Right lobe of liver (tissue), 6 donors: Measurements from ENCODE around the gene HHIP. TPM values are rescaled to one million over a fixed set of nuclear protein-coding genes. Genes with fewer than 3 reads are reported as not detected.

Experiments
- ATAC-seq, 4 donors: fragments of 200-7000 bp; cut with Tn5 transposase; one replicate each; pipeline ENCODE4 v1.9.1; 2020; ENCODE audit warnings: mild to moderate bottlenecking in 4 of 4, moderate library complexity in 4 of 4
- DNase-seq, 3 donors: peaks; one replicate each; pipeline ENCODE4 v3.0.0-alpha.2; 2020
- H3K27ac ChIP-seq, 3 donors: fragments of 200-600 bp; one replicate each; pipeline ENCODE4 v1.8.0; 2022
- H3K27me3 ChIP-seq, 2 donors: fragments of 200-600 bp; one replicate each; pipeline ENCODE4 v1.8.0; 2022
- H3K36me3 ChIP-seq, 4 donors: fragments of 200-600 bp; sonication (generic) in 1 of 4; one replicate each; pipeline versions ENCODE4 v1.5.1 to v1.8.0; 2017 to 2022; ENCODE audit warnings: control low read depth in 1 of 4
- H3K4me1 ChIP-seq, 4 donors: fragments of 200-600 bp; sonication (generic) in 1 of 4; one replicate each; pipeline versions ENCODE4 v1.5.1 to v1.8.0; 2017 to 2022; ENCODE audit warnings: control low read depth in 1 of 4
- H3K4me3 ChIP-seq, 3 donors: fragments of 200-600 bp; one replicate each; pipeline ENCODE4 v1.8.0; 2022
- H3K9me3 ChIP-seq, 4 donors: fragments of 200-600 bp; sonication (generic) in 1 of 4; one replicate each; pipeline versions ENCODE4 v1.5.1 to v1.8.0; 2017 to 2022; ENCODE audit warnings: control low read depth in 1 of 4
- CTCF ChIP-seq, 4 donors: fragments of 200-600 bp in 3 of 4; fragments of 450-650 bp in 1 of 4; IDR thresholded peaks; one replicate each; pipeline versions ENCODE4 v1.5.1 to v1.8.0; 2016 to 2022; ENCODE audit warnings: antibody characterized with exemption in 4 of 4, mild to moderate bottlenecking in 2 of 4
- POLR2A ChIP-seq: fragments of 450-650 bp; IDR thresholded peaks from one replicate; pipeline ENCODE4 v1.6.1; 2017; ENCODE audit warnings: antibody characterized with exemption, mild to moderate bottlenecking
- WGBS: methylation state at CpG from one replicate; pipeline ENCODE4 v1.1.6; 2018; ENCODE audit warnings: low coverage, low lambda C conversion rate; ENCODE audit not compliant: insufficient coverage; ENCODE audit errors: missing lambda C conversion rate; 5-methylcytosine and 5-hydroxymethylcytosine counted together
- intact Hi-C, 2 donors: fragments of 100-400 bp; cut with DNase I; formaldehyde crosslinking; loops; one replicate each; pipeline versions ENCODE4 v1.11.2 to v1.14.1; 2022
- total RNA-seq, 6 experiments: library from RNA; depleted of rRNA in 2 of 6; stranded (reverse); fragments of >200 nt in 2 of 6; fragmentation: NEBNext Ultra II Directional in 3 of 6; extraction: Animal tissue kit (Norgen Biotek cat#: 25700) in 3 of 6; gene quantifications; one replicate each; pipeline versions ENCODE4 v1.1.0 to v1.2.4, GENCODE V29; 2016 to 2023
- donor health status: DM: no; HTN: yes; CAD: no.
- donor health status: DM: no; HTN: no; CAD: no.
- donor health status: DM: no; HTN: no; CAD: no.
- donor health status: DM: no; HTN: yes; CAD: no.
- donor health status: DM: no; HTN: yes; CAD: no.

HHIP gene
- total RNA-seq, 6 experiments from 2014 or later = 3.3 to 17.5 (median 6.3) TPM

- intact Hi-C loops = no loop called here
- no peak overlapping the region for H3K27ac ChIP-seq
- DNase-seq (no peak), ATAC-seq (no peak)
- no peaks in the 10 kb centered on the region for H3K27me3 ChIP-seq
- no peak overlapping the region for H3K4me3 ChIP-seq
- TF ChIP-seq POLR2A = no peak
- TF ChIP-seq CTCF (IDR thresholded peaks at IDR 0.05) = no peak
- H3K4me1 ChIP-seq = no peaks in the 10 kb centered on the region
- WGBS = 84% methylated on average over 3 of the region's 3 CpGs
- no peaks in the 10 kb centered on the region for H3K36me3 ChIP-seq
- no peaks in the 10 kb centered on the region for H3K9me3 ChIP-seq
Measured at GRCh38 chr4:144714166-144714565, 68.2 kb downstream of the HHIP start.

GRCh38 chr4:144715230-144715629 is 69.3 kb downstream of the HHIP start:
- Histone ChIP-seq H3K27ac (no peak overlapping the region), H3K9me3 (no peaks in the 10 kb centered on the region), H3K36me3 (no peaks in the 10 kb centered on the region), H3K4me3 (no peak overlapping the region), H3K4me1 (no peaks in the 10 kb centered on the region), H3K27me3 (no peaks in the 10 kb centered on the region)
- WGBS = 67% methylated on average over 2 of the region's 2 CpGs
- DNase-seq (no peak), ATAC-seq (no peak)
- intact Hi-C loops = no loop called here
- TF ChIP-seq CTCF (IDR thresholded peaks at IDR 0.05) = no peak
- no peak for TF ChIP-seq POLR2A

GRCh38 chr4:144716778-144717177 is 70.8 kb downstream of the HHIP start:
- intact Hi-C loops = no loop called here
- H3K27me3 ChIP-seq = no peaks in the 10 kb centered on the region
- no peaks in the 10 kb centered on the region for H3K4me1 ChIP-seq
- DNase-seq (no peak), ATAC-seq (no peak)
- no peak for TF ChIP-seq CTCF (IDR thresholded peaks at IDR 0.05)
- no peak for TF ChIP-seq POLR2A
- no peaks in the 10 kb centered on the region for H3K9me3 ChIP-seq
- no peak overlapping the region for H3K4me3 ChIP-seq
- WGBS = 69% methylated on average over 2 of the region's 5 CpGs
- no peaks in the 10 kb centered on the region for H3K36me3 ChIP-seq
- no peak overlapping the region for H3K27ac ChIP-seq

- H3K36me3 ChIP-seq = no peaks in the 10 kb centered on the region
- 39% methylated on average over 4 of the region's 4 CpGs for WGBS
- H3K4me3 ChIP-seq = no peak overlapping the region
- H3K4me1 ChIP-seq = no peaks in the 10 kb centered on the region
- intact Hi-C loops = no loop called here
- H3K27ac ChIP-seq = no peak overlapping the region
- no peaks in the 10 kb centered on the region for H3K27me3 ChIP-seq
- TF ChIP-seq CTCF (IDR thresholded peaks at IDR 0.05) = no peak
- H3K9me3 ChIP-seq = no peaks in the 10 kb centered on the region
- no peak for DNase-seq
- no peak for ATAC-seq
Measured at GRCh38 chr4:144718958-144719512, 73.1 kb downstream of the HHIP start.

- no peak overlapping the region for H3K4me3 ChIP-seq
- 49% methylated on average over 3 of the region's 3 CpGs for WGBS
- DNase-seq = no peak
- H3K9me3 ChIP-seq = no peaks in the 10 kb centered on the region
- H3K27me3 ChIP-seq = no peaks in the 10 kb centered on the region
- H3K27ac ChIP-seq = no peak overlapping the region
- intact Hi-C loops = no loop called here
- TF ChIP-seq POLR2A (no peak), CTCF (IDR thresholded peaks at IDR 0.05) (no peak)
- ATAC-seq = no peak
- no peaks in the 10 kb centered on the region for H3K36me3 ChIP-seq
- H3K4me1 ChIP-seq = no peaks in the 10 kb centered on the region
Measured at GRCh38 chr4:144720491-144720890, 74.5 kb downstream of the HHIP start.
